ENCODE measurements around the gene HTRA1. TPM values are rescaled to one million over a fixed set of nuclear protein-coding genes. Genes with fewer than 3 reads are reported as not detected.
A peak's percentile ranks its signal among the peaks of the same experiment; 100 is the strongest.

The HTRA1 gene
- total RNA-seq, 3 donors from 2014 or later: 116 to 347 (median 152) TPM

- Histone ChIP-seq H3K36me3 (no peaks in the 10 kb centered on the region), H3K27me3 (no peaks in the 10 kb centered on the region), H3K9me3 (no peaks in the 10 kb centered on the region), H3K27ac (peak overlapping the region in 1 of 2 donors; percentile 52), H3K4me3 (no peak overlapping the region), H3K4me1 (peaks cover 4 to 6% of the 10 kb centered on the region in 2 donors)
- TF ChIP-seq POLR2AphosphoS5 (IDR thresholded peaks at IDR 0.05): no peak
- TF ChIP-seq POLR2A (IDR thresholded peaks at IDR 0.05): no peak
- no peak for TF ChIP-seq CTCF (IDR thresholded peaks at IDR 0.05)
- no peak for DNase-seq (ENCODE audit: low spot score in 2 of 2)
- intact Hi-C loops (cut with DNase I; ENCODE audit: low total_unique reads): no loop called here
Observed at GRCh38 chr10:122459561-122460273, 1.6 kb upstream of the HTRA1 start.

- H3K4me3 ChIP-seq: peak overlapping the region; percentile 72 to 91 (median 81)
- peak overlapping the region; percentile 68 to 76 for H3K27ac ChIP-seq
- H3K27me3 ChIP-seq: no peaks in the 10 kb centered on the region
- intact Hi-C loops (cut with DNase I; ENCODE audit: low total_unique reads): no loop called here
- DNase-seq (ENCODE audit: low spot score in 2 of 2): no peak
- no peaks in the 10 kb centered on the region for H3K9me3 ChIP-seq
- TF ChIP-seq POLR2AphosphoS5 (IDR thresholded peaks at IDR 0.05) (no peak), CTCF (IDR thresholded peaks at IDR 0.05) (no peak), POLR2A (IDR thresholded peaks at IDR 0.05) (no peak)
- H3K36me3 ChIP-seq: no peaks in the 10 kb centered on the region
- peaks cover 4 to 6% of the 10 kb centered on the region in 2 donors for H3K4me1 ChIP-seq
Observed at GRCh38 chr10:122460891-122461293, 461 bp upstream of the HTRA1 start.

DNA sequence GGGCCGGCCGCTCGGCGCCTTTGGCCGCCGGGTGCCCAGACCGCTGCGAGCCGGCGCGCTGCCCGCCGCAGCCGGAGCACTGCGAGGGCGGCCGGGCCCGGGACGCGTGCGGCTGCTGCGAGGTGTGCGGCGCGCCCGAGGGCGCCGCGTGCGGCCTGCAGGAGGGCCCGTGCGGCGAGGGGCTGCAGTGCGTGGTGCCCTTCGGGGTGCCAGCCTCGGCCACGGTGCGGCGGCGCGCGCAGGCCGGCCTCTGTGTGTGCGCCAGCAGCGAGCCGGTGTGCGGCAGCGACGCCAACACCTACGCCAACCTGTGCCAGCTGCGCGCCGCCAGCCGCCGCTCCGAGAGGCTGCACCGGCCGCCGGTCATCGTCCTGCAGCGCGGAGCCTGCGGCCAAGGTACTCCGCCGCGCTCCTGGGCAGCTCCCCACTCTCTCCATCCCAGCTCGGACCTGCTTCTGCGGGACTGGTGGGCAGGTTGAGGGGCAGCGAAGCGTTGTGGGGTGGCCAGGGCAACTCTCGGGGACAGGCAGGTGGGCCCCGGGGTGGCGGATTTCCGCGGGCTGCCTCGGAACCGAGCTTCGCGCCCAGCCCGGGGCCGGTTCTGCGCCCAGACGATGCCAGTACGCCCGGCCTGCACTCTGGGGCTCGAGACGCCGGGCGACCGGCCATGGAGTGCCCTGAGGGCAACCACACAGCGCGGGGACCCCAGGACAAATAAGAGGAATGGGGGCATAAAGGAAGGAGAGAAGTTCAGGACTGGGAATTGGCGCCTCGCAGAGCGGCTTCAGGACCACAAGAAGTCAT, 578 bp downstream of the HTRA1 start:
- H3K4me1 ChIP-seq: peaks cover 4 to 6% of the 10 kb centered on the region in 2 donors

GRCh38 chr10:122462533-122463465, 1.4 kb downstream of the HTRA1 start:
- Histone ChIP-seq H3K9me3 (no peaks in the 10 kb centered on the region), H3K27ac (peak overlapping the region; percentile 75 to 76), H3K36me3 (no peaks in the 10 kb centered on the region), H3K27me3 (no peaks in the 10 kb centered on the region), H3K4me1 (peaks cover 4 to 6% of the 10 kb centered on the region in 2 donors), H3K4me3 (peak overlapping the region; percentile 72 to 91 (median 81))
- TF ChIP-seq CTCF (IDR thresholded peaks at IDR 0.05) (no peak), POLR2A (IDR thresholded peaks at IDR 0.05) (peak; percentile 10), POLR2AphosphoS5 (IDR thresholded peaks at IDR 0.05) (peak in 1 of 3 donors; percentile 17)
- intact Hi-C loops (cut with DNase I; ENCODE audit: low total_unique reads): no loop called here
- peak in 1 of 2 donors; percentile 45 for DNase-seq (ENCODE audit: low spot score in 2 of 2)

More for the DNA sequence above, 578 bp downstream of the HTRA1 start:
- Histone ChIP-seq H3K27ac (peak overlapping the region; percentile 75 to 76), H3K4me3 (peak overlapping the region; percentile 72 to 91 (median 81)), H3K9me3 (no peaks in the 10 kb centered on the region), H3K36me3 (no peaks in the 10 kb centered on the region), H3K27me3 (no peaks in the 10 kb centered on the region)
- DNase-seq (ENCODE audit: low spot score in 2 of 2): no peak
- no peak for TF ChIP-seq CTCF (IDR thresholded peaks at IDR 0.05)
- TF ChIP-seq POLR2AphosphoS5 (IDR thresholded peaks at IDR 0.05): no peak
- TF ChIP-seq POLR2A (IDR thresholded peaks at IDR 0.05): no peak
- intact Hi-C loops (cut with DNase I; ENCODE audit: low total_unique reads): no loop called here

All from breast epithelium (tissue), 4 donors.